Activated naive CD4-positive, alpha-beta T cell treated with anti-CD3 and anti-CD28 coated beads, Interleukin-2, amount 50 U/mL, for 24 hours (primary cell): ENCODE data around the gene ARL3.
A peak's percentile ranks its signal among the peaks of the same experiment; 100 is the strongest.
"Not testable (repeated sequence)": the region's sequence is repeated elsewhere in the genome, so short reads cannot be mapped to it uniquely, and the experiment has no call there.

ENCODE experiments used
- H3K27ac Mint-ChIP-seq: one replicate; pipeline ENCODE4 v1.8.0; 2021; ENCODE audit warnings: mild to moderate bottlenecking, mixed read lengths
- H3K27me3 Mint-ChIP-seq: one replicate; pipeline ENCODE4 v1.8.0; 2021; ENCODE audit warnings: mixed read lengths
- H3K36me3 Mint-ChIP-seq: one replicate; pipeline ENCODE4 v1.8.0; 2021; ENCODE audit warnings: mixed read lengths
- H3K4me1 Mint-ChIP-seq: one replicate; pipeline ENCODE4 v1.8.0; 2021; ENCODE audit warnings: mixed read lengths
- H3K4me3 Mint-ChIP-seq: one replicate; pipeline ENCODE4 v1.8.0; 2021; ENCODE audit warnings: mild to moderate bottlenecking, mixed read lengths
- H3K9me3 Mint-ChIP-seq: one replicate; pipeline ENCODE4 v1.8.0; 2021; ENCODE audit warnings: mixed read lengths

ARL3 gene

DNA sequence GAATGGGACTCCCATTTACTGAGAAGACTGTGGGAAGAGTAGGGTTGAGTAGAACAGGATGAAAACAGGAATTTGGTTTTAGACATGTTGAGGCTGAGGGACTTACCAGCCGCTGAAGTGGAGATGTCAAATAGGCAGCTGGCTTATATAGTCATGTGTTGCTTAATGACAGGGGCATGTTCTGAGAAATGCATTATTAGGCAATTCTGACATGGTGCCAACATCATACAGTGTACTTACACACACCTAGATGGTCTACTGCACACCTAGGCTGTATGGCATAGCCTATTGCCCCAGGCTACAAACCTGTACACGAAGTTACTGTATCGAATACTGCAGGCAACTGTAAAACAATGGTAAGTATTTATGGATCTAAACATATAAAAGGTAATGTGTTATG, 17.5 kb downstream of the ARL3 start:
- H3K27me3 Mint-ChIP-seq = no peaks in the 10 kb centered on the region
- peaks cover 14% of the 10 kb centered on the region for H3K36me3 Mint-ChIP-seq
- no peak overlapping the region for H3K4me3 Mint-ChIP-seq
- H3K4me1 Mint-ChIP-seq = no peaks in the 10 kb centered on the region
- H3K9me3 Mint-ChIP-seq = no peaks in the 10 kb centered on the region
- H3K27ac Mint-ChIP-seq = no peak overlapping the region

DNA sequence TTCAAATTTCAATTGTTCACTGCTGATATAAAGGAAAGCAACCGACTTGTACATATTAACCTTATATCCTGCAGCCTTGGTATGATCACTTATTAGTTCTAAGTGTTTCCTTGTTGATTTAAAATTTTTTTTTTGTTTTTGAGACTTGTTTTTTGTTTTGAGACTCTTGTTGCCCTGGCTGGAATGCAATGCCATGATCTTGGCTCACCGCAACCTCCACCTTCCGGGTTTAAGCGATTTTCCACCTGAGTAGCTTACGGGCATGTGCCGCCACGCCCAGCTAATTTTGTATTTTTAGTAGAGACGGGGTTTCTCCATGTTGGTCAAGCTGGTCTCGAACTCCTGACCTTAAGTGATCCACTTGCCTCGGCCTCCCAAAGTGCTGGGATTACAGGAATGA, 18.8 kb downstream of the ARL3 start:
- H3K27me3 Mint-ChIP-seq, H3K4me3 Mint-ChIP-seq, H3K4me1 Mint-ChIP-seq, H3K27ac Mint-ChIP-seq, H3K9me3 Mint-ChIP-seq: not testable (repeated sequence)
- peaks cover 14% of the 10 kb centered on the region for H3K36me3 Mint-ChIP-seq

DNA sequence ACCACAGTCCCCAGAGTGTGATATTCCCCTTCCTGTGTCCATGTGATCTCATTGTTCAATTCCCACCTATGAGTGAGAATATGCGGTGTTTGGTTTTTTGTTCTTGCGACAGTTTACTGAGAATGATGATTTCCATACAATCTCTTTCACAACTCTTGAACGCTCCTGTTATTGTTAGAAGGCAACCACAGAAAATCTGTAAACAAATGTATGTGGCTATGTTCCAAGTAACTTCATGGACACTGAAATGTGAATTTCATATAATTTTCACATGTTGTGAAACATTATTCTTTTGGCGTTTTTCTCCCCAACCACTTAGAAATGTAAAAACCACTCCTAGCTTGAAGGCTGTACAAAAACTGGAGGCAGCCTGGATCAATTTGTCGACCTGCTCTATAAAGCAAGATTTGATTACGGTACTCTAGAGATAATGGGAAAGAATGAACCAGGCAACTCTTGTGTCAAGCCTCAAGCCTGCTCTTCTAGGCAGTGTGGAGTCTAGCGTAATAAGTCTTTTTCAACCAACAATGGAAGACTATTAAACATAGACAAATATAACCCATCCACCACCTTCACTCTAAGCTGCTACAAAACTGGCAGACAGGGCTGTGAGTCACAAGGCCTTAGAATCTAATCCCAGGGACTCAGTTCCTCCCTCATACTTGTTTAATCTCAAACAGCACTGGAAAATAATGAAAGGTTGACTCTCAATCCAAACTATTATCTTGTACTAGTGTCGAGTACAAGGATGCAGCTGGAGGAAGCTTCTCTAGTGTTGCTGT, 22.7 kb downstream of the ARL3 start:
- H3K27ac Mint-ChIP-seq = no peak overlapping the region
- no peaks in the 10 kb centered on the region for H3K4me1 Mint-ChIP-seq
- H3K9me3 Mint-ChIP-seq = no peaks in the 10 kb centered on the region
- H3K27me3 Mint-ChIP-seq = no peaks in the 10 kb centered on the region
- H3K4me3 Mint-ChIP-seq = no peak overlapping the region
- H3K36me3 Mint-ChIP-seq = peaks cover 2% of the 10 kb centered on the region

DNA sequence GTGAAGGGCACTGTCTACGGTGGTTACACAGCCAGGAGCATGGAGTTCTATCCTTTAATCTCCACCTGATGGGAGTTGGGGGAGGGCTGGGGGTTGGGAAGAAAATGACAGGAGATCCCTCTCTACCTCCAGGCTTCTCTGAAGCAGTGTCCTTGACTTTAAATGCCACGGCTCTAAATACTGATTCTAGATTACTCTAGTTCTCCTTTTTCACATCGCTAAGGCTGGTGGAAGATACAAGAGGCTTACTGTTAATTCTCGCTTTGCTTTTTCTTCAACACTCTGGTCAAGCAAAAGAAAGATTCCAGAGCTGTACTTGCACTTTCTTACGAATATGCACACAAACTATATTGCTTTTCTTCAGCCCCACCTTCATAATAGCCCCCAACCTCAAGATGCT, 30.5 kb downstream of the ARL3 start:
- no peak overlapping the region for H3K4me3 Mint-ChIP-seq
- H3K36me3 Mint-ChIP-seq = peaks cover 2% of the 10 kb centered on the region
- no peak overlapping the region for H3K27ac Mint-ChIP-seq
- H3K27me3 Mint-ChIP-seq = no peaks in the 10 kb centered on the region
- peaks cover 23% of the 10 kb centered on the region for H3K4me1 Mint-ChIP-seq
- no peaks in the 10 kb centered on the region for H3K9me3 Mint-ChIP-seq

DNA sequence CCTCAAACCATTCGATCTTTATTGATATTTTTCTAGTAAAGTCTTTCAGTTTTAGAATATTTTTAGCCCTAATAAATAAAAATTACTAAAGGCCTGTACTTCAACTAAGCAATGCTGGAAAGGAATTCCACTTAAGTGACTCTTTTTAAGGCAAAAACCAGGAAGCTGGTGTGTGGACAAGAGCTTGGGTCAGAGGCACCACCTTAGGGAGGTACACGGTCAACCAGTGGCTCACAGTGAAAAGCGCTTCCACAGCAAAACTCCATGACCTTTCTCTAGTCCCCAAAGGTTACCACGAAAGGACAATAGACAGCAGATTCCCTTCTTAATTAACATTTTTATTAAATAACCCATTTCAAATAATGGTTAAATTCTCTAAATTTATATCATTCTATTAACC, 31.2 kb downstream of the ARL3 start:
- no peaks in the 10 kb centered on the region for H3K9me3 Mint-ChIP-seq
- no peak overlapping the region for H3K4me3 Mint-ChIP-seq
- H3K27me3 Mint-ChIP-seq = no peaks in the 10 kb centered on the region
- H3K27ac Mint-ChIP-seq = no peak overlapping the region
- H3K36me3 Mint-ChIP-seq = peaks cover 2% of the 10 kb centered on the region
- H3K4me1 Mint-ChIP-seq = peaks cover 28% of the 10 kb centered on the region

DNA sequence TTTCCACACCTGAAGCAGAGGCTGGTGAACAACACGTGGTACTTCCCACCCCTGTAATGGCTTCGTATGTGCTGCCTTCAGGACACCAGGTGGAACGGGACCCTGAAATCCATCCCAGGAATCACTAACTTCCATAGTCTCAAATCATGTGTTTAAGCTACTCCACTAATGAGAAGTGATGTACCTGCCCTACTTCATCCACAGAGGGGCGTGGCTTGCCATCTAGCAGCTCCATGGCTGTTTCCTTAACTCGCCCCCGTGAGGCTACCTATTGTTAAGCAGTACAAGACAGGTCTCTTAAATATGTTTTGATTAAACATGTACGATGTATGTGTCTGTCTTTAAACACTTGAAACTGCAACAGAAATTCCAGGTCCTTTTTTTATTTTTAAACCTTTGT, 31.8 kb downstream of the ARL3 start:
- Mint-ChIP-seq H3K9me3 (no peaks in the 10 kb centered on the region), H3K27ac (no peak overlapping the region), H3K27me3 (no peaks in the 10 kb centered on the region), H3K4me1 (peaks cover 33% of the 10 kb centered on the region), H3K36me3 (peaks cover 2% of the 10 kb centered on the region), H3K4me3 (no peak overlapping the region)

DNA sequence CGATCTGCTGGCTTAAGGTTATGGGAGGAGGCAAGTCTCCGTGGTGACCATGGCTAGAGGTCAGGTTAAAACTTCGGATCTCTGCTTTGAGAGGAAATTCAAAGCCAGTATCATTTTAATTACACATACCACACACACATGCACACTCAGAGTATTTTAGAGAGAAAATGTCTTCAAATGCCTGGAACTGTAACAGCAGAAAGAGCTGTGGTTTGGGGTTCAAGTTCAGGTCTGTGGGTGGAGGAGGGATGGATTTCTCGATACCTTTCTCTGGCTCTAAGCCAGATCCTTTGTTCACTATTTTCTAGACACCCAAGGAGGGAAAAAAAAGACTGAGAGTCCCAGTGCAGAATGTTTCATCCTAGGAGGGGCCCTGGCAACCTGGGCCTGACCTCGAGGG, 32.5 kb downstream of the ARL3 start:
- H3K27me3 Mint-ChIP-seq = no peaks in the 10 kb centered on the region
- H3K36me3 Mint-ChIP-seq = peaks cover 2% of the 10 kb centered on the region
- H3K4me3 Mint-ChIP-seq = no peak overlapping the region
- no peaks in the 10 kb centered on the region for H3K9me3 Mint-ChIP-seq
- H3K4me1 Mint-ChIP-seq = peaks cover 40% of the 10 kb centered on the region
- no peak overlapping the region for H3K27ac Mint-ChIP-seq

DNA sequence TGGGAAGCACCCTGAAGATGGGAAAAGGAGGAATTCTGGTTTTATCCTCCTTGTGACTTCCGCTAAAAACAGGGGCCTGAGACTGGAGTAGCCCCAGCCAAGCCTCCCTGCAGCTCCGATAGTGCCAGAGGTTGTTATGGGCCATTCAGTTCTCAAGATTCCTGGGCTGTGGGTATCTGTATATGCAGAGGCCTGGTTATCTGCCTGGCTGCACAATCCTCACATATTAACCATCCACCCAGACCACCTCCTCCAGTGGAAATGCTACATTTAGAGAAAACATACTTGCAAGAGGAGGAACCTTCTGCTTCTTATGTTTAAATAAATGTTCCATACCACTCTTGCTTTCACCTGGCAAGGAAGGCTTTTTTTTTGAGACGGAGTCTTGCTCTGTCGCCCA, 34.6 kb downstream of the ARL3 start:
- peaks cover 61% of the 10 kb centered on the region for H3K4me1 Mint-ChIP-seq
- no peaks in the 10 kb centered on the region for H3K9me3 Mint-ChIP-seq

DNA sequence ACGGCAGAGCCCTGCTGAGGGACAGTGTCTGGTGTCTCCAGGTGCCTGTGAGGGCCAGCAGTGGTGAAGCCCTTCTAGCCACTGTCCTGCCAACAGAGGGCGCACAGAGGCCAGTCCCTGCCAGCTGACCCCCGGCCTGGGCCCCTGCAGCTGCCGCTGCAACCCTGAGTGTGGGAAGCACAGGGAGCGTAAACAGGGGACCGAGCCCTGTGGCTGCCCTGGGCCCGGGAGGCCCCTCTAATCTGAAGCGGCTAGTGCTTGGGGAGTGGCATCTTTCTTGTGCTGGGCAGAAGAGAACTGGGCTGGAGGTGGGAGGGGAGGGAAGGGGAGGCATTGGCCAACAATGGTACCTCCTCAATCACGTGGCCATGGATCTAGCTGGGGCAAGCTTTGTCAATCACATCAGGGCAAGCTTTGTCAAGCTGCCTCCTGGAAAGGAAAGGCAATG, 35.3 kb downstream of the ARL3 start:
- H3K4me1 Mint-ChIP-seq = peaks cover 68% of the 10 kb centered on the region
- no peak overlapping the region for H3K4me3 Mint-ChIP-seq
- H3K36me3 Mint-ChIP-seq = peaks cover 2% of the 10 kb centered on the region
- H3K9me3 Mint-ChIP-seq = no peaks in the 10 kb centered on the region
- no peaks in the 10 kb centered on the region for H3K27me3 Mint-ChIP-seq
- no peak overlapping the region for H3K27ac Mint-ChIP-seq

More for the DNA sequence above, 34.6 kb downstream of the ARL3 start:
- Mint-ChIP-seq H3K27me3 (no peaks in the 10 kb centered on the region), H3K36me3 (peaks cover 2% of the 10 kb centered on the region), H3K27ac (no peak overlapping the region), H3K4me3 (no peak overlapping the region)

DNA sequence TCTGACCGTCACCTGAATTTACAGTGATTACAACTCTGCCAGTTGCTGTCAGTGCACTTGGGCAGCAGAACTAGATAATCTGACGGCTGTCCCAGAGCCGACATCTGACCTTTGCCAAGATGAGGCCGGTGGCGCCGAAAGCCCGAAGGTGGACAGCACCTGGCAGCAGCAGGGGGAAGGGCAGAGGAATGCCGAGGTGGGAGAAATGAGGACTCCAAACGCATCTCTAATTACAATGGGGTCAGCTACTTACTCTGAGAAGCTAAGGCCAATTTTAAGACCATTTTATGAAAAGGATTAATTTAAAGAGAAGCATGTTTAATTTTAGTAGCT, 36.2 kb downstream of the ARL3 start:
- Mint-ChIP-seq H3K36me3 (peaks cover 2% of the 10 kb centered on the region), H3K27ac (no peak overlapping the region), H3K27me3 (no peaks in the 10 kb centered on the region)

DNA sequence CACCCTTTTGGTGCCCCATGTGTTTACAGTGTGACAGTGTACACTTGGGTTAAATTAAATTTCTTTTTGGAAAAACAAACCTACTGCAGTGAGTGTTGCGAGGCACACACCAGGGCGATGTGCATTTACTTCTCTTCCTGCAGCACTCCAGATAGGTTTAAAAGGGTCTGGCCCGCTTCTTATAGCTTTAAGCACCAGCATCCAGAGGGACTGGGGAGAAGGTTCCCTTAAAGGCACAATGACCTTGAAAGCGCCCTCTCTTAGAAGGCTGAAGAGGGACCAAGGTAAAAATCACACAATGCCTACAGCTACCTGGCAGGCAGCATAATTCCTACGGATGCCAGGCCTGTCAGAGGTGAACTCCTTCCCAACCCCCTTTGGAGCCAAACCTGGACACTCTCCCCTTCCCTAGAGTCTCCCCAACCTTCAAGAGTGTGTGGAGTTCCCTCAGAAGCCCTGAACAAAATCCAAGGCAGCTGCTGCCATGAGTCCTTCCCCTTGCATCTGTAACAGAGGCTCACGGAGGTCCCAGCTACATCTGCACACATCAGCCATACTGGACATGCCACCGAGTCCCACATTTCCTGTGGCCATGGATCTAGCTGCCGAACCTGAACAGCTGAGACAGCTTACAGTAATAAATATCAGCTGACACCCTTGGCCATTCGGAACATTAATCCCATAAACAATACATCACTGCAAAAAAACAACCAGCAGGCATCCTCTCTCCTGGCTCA, 36.7 kb downstream of the ARL3 start:
- Mint-ChIP-seq H3K27ac (no peak overlapping the region), H3K4me1 (peaks cover 72% of the 10 kb centered on the region), H3K4me3 (no peak overlapping the region), H3K27me3 (no peaks in the 10 kb centered on the region), H3K9me3 (no peaks in the 10 kb centered on the region), H3K36me3 (peaks cover 2% of the 10 kb centered on the region)

More for the DNA sequence above, 36.2 kb downstream of the ARL3 start:
- peaks cover 71% of the 10 kb centered on the region for H3K4me1 Mint-ChIP-seq
- no peaks in the 10 kb centered on the region for H3K9me3 Mint-ChIP-seq
- no peak overlapping the region for H3K4me3 Mint-ChIP-seq

DNA sequence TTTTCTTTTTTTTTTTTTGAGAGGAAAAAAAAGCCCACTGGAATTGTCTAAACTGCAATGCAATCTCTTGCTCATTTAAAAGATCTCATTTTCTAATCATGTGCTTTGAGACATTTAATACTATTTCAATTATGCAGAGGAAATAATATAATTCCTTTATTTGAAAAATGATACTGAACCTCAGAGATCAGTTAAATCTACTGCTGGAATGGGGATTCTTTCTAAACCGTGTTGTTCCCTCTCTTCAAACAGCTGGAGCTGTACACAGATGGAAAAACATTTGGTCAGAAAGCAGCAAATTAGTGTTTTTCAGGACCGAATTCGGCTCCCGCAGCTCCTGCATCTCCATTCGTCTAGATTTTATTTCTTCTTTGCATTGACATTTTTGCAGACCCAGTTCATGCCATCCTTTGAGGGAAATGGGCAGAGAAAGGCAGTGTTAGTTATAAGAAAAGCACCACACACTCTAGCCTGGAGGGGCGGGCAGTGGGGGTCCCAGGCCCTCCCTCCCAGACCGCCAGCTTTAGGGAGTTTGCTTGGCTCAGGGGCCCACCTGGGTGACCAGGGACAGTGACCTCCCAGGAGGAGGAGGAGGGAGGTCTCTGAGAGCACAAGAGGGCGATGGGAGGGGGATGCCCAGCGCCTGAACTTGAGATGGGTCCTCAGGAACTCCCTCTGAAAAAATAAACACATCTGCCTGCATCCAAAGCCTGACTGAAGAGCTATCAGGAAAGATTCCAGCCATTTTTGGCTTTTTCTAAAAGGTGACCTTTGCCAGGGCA, 37.5 kb downstream of the ARL3 start:
- no peaks in the 10 kb centered on the region for H3K9me3 Mint-ChIP-seq
- H3K27ac Mint-ChIP-seq = no peak overlapping the region
- no peaks in the 10 kb centered on the region for H3K36me3 Mint-ChIP-seq
- no peak overlapping the region for H3K4me3 Mint-ChIP-seq
- no peaks in the 10 kb centered on the region for H3K27me3 Mint-ChIP-seq
- H3K4me1 Mint-ChIP-seq = peaks cover 65% of the 10 kb centered on the region

DNA sequence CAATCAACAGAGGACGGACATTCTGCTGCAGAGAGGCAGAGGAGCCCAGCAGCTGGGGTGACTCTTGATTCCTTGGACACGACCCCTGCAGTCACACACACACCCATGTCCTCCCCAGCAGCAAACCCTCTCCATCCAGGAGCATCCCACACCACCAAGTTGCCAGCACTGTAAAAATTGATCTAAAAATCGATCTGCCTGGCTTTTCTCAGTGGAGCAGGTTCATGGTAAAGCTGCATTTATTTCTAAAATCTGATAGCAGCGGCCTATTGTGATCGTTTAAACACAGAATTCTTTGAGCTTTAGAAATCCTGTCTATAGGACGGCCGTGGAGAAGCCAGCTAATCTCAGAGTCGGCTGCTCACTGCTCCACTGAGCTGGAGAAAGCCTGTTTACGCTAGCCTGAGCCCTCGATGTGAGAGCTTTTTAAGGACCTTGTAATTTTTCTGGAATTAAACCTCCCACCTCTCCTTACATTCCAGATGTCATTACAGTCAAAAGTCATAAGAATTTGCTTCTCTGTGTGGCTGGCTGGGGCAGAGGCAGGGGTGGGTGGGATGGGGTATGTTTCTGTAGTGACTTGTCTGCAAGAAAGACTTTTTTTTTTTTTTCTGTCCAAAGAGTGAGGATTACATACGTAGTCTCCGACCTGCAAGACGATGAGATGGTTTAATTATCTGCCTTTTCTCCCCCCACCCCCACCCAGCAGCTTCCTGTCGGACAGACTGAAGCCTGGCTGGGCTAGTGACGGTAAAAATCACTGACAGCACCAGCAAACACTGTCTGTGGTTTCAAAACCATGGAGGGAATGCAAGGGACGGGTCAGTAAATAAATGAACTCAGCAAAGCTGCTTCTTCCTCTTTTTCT, 38.3 kb downstream of the ARL3 start:
- Mint-ChIP-seq H3K27ac (peak overlapping the region; percentile 76), H3K4me1 (peaks cover 61% of the 10 kb centered on the region), H3K9me3 (no peaks in the 10 kb centered on the region), H3K27me3 (no peaks in the 10 kb centered on the region), H3K36me3 (no peaks in the 10 kb centered on the region), H3K4me3 (peak overlapping the region; percentile 65)

DNA sequence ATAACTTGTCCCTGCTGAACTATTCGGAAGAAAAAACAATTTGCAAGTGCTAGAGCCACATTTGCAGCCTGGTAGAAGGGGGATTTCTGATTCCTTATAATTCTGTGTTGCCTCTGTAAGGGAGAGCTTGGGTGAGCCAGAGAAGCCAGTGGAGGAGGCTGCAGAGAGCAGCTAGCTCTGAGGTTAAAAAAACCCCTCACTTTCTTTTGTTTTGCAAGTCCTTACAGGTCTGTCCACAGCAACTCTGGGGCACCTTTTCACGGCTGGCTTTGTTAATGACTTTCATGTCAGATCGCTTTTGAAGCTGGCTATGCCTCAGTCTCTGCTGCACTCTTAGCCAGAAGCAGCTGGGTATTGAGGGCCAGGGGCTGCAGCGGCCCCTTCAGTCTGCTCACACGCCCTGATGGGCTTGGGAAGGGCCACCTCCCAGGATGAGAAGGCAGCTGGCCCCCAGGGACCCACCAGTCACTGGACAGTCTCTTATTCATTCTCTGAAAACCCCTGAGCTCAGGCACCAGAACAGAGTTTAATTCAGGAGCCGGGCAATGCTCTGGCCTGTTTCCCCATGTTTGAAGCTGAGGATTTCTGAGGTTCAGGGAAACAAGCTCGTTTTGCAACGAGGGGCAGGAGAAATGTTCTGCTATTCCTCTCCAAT, 39.1 kb downstream of the ARL3 start:
- Mint-ChIP-seq H3K27ac (no peak overlapping the region), H3K4me1 (peaks cover 61% of the 10 kb centered on the region), H3K27me3 (no peaks in the 10 kb centered on the region), H3K36me3 (no peaks in the 10 kb centered on the region), H3K4me3 (peak overlapping the region; percentile 87), H3K9me3 (no peaks in the 10 kb centered on the region)

DNA sequence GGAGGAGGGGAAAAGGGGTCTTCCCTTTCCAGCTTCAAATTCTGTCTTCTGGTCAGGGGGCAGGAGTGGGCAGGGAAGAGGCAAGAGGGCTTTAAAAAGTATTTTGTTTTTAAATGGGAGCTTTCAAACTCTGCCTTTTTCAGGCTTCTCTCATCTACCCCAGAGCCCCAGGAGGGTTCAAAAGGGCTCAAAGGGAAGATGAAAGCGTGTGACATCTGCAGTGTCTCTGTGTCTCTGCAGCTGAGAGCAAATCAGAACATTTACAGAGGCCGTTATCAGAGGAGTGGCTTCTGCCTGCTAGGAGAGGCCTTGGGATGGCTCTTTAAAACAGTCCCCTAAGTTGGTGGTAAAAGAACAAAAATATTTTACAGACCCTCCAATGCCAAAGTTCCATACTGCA, 39.6 kb downstream of the ARL3 start:
- no peaks in the 10 kb centered on the region for H3K36me3 Mint-ChIP-seq
- H3K27ac Mint-ChIP-seq = no peak overlapping the region
- no peaks in the 10 kb centered on the region for H3K27me3 Mint-ChIP-seq
- H3K4me3 Mint-ChIP-seq = peak overlapping the region; percentile 87
- H3K4me1 Mint-ChIP-seq = peaks cover 61% of the 10 kb centered on the region
- no peaks in the 10 kb centered on the region for H3K9me3 Mint-ChIP-seq
